CD4-positive, alpha-beta T cell treated with Interleukin-12 subunit alpha and Interleukin-12 subunit beta, for 1 hour (primary cell): ENCODE data around the gene PHF2.

Experiments used
- DNase-seq: peaks from one replicate; pipeline ENCODE4 v3.0.0-alpha.2; 2020

The PHF2 gene

GRCh38 chr9:93603011-93603410 is 26.6 kb downstream of the PHF2 start:
- DNase-seq: no peak

GRCh38 chr9:93603906-93604326 is 27.5 kb downstream of the PHF2 start:
- no peak for DNase-seq

GRCh38 chr9:93606187-93606586 is 29.8 kb downstream of the PHF2 start:
- no peak for DNase-seq

- DNase-seq: no peak
These were observed 33.8 kb downstream of the PHF2 start for GRCh38 chr9:93610206-93610605.

- no peak for DNase-seq
These were observed 35.8 kb downstream of the PHF2 start for GRCh38 chr9:93612052-93612795.

- no peak for DNase-seq
These were observed 36.4 kb downstream of the PHF2 start for GRCh38 chr9:93612796-93613154.

DNA sequence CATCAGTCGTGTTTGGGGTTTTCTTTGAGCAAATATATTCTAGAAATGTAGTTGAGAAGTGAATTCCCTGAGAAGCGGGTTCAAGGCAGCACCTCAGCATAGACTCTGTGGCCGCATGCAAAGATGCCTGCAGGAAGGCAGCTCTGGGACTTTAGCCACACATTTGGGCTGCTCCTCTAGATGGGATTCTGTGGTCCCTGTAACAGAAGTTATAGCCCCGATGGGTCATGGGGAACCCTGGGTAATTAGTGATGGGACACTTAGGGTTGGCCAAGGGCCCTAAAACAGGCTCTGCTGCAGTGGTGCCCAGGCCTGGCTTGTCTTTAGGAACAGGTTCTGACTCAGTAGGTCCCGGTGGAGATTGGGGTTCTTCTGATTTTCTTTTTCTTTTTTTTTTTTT is 36.8 kb downstream of the PHF2 start:
- no peak for DNase-seq

- no peak for DNase-seq
These were observed 37.4 kb downstream of the PHF2 start for GRCh38 chr9:93613791-93614190.

GRCh38 chr9:93614830-93615468 is 38.6 kb downstream of the PHF2 start:
- no peak for DNase-seq

DNA sequence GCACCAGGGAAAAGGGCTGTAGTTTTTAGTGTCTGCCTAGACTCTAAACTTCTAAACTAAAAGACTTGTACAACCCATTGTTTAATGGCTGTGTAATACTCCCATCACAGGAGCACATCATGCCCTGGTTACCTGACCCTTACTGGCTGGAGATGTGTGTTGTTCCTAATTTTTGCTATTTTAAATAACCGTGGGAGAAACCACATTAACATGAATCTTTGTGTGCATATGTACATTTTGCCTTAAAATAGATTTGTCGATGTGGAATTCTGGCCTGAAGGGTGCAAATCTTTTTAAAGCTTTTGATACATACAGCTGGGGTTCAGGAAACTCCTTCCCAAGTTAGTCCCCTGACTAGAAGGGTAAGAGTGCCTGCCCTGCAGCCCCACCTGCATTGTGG is 39.7 kb downstream of the PHF2 start:
- DNase-seq: no peak

DNA sequence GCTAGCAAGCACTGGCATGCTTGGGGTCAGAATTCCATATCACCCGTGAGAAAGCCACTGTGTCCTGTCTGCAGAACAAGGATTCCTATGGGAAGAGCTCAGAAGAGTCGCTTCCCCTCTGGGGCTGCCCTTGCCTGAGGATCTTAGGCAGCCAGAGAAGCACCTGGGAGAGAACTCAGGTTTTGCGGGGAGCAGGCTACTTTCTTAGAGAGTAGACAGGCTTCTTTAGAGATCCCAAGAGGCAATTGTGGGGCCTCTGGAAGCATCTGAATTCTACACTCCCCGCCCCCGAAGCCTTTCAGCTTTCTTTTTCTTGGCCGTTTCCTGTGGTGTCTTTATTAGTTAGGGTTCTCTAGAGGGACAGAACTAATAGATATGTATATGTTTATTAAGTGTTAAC is 40.9 kb downstream of the PHF2 start:
- DNase-seq: no peak

GRCh38 chr9:93619272-93619775 is 42.9 kb downstream of the PHF2 start:
- no peak for DNase-seq

GRCh38 chr9:93620041-93620506 is 43.7 kb downstream of the PHF2 start:
- DNase-seq: no peak

DNA sequence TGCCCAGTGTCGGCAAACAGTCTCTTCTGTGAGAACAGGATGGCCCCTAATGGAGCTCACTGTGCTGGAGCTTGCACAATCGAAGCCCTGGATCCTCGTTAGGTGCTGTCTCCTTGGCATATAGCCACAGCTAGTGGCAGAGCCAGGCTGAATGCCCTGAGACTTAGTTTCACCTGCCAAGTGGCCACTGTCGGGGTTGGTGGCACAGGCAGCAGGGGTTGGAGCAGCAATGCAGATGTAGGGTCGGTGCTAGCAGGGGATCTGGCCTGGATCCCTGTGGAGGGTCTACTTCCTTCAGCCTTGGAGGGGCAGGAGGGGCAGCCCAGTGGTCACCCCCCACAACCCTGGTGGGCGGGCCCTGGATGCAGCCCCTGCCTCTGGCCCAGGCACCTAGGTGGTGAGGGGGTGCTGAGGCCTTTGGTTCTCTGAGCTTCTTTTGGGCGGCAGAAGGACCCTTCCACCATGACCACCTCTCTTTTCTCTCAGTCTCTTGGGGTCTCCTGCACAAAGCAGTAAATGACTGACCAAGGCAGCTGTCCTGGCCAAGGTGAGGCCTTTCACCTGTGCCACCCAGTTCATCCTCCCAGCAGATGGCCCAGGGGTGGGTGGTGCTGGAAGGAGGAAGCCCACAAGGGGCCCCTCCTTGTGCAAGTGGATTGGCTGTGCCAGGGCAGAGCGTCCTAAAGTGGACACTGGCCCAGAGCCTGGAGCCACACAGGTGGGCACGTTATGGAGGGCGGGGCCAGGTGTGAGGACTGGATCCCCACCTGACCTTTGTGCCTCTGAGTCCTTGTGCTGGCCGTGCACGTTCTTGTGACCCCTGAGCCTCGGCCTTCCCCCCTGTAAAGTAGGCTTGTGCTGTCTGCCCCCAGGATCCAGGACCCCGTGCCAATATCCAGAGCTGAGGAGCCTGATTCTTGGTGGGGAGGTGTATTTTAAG is 44.8 kb downstream of the PHF2 start:
- DNase-seq: no peak

DNA sequence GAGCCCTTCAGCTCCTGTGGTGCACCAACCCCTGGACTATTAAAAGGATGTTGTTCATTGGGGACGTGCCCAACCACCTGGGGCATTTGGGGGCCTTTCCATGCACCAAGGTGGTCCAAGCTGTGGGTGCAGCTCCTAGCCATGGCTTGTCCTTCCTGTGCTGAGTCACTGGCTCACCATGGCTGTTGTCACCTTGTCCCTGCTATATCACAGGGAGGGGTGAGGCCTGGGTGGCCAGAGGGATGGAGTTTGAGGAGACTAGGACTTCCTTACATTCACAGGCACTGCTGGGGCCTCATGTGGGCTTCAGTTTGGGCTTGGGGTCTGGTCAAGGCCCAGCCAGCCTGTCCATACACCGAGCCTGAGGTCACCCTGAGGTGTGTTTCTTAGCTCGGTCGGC is 45.5 kb downstream of the PHF2 start:
- no peak for DNase-seq

GRCh38 chr9:93622691-93623090 is 46.3 kb downstream of the PHF2 start:
- no peak for DNase-seq

DNA sequence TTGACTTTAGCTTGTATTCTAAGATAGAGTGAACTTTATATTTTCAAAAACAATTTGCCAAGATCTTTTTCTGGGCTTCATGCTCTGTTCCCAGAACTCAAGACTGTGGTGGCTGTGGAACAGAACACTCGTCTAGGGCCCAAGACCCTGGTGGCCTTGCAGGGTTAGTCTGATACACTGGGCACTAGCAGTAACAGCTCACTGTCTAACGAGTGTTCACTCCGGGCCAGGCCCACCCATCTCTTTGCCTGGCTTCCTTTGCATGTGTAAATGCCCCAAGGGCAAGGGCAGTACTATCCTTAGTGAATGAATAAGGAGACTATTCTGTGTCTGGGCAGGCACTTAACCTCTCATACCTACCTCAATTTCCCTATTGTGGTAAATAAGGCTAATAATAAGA is 47.4 kb downstream of the PHF2 start:
- no peak for DNase-seq

- no peak for DNase-seq
These were observed 48.0 kb downstream of the PHF2 start for GRCh38 chr9:93624431-93624834.

DNA sequence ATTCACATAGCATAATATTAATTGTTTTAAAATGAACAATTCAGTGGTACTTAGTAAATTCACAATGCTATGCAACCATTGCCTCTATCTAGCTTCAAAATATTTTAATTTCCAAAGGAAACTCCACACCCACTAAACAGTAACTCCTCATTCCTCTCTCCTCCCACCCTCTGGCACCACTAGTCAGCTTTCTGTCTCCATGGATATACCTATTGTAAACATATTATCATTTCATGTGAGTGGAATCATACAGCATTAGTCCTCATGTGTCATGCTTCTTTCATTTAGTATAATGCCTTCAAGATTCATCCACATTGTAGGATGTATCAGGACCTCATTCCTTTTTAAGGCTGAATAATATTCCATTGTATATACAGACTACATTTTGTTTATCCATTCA is 48.6 kb downstream of the PHF2 start:
- no peak for DNase-seq

GRCh38 chr9:93629920-93630319 is 53.5 kb downstream of the PHF2 start:
- no peak for DNase-seq

GRCh38 chr9:93630806-93631411 is 54.5 kb downstream of the PHF2 start:
- no peak for DNase-seq

DNA sequence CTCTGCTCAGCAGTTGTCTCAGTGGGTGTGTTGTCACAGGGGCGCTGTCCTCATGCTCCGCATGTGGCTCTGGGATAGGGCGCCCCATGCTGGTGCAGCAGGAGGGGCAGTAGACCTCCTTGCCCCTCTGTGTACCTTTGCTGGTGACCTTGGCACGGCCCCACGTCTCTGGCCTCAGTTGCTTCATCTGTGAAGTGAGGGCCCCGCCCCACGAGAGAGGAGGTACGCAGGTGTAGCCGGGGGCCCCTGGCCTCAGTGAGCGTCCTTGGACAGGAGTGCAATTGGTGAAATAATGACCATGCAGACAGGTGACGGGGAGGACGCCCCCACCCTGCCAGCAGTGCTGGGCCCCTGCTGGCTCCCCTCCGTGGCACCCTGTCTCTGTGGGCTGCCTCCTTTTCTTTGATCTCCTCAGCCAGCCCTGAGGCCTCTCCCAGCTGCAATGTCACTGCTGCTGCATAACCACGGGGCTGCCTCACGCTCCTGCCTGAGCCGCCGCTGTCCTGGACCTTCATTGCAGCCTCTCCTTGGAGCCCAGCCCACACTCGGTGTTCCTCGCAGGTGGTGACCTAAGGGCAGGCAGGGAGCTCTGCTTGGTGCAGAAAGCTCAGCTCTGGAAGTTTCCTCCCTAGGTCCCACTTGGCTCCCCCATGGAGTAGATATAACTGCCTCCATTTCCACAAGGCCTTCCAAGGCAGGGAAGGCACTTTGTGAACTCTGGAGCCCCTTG is 57.3 kb downstream of the PHF2 start:
- no peak for DNase-seq
